ENCODE results near the gene ELP5.

ELP5 gene

GRCh38 chr17:7252176-7253043 lies at the start of gene ELP5:
Gene ELP5 (plus strand): TSS chr17:7252215. CDS start chr17:7252551, 336 bp downstream.
- DNase-seq = peak; percentile 70 to 77 (median 73)

GRCh38 chr17:7203391-7203790 lies 48.6 kb upstream of the ELP5 start:
- no peak for DNase-seq

GRCh38 chr17:7204336-7204735 lies 47.7 kb upstream of the ELP5 start:
- no peak for DNase-seq

- DNase-seq = peak; percentile 70 to 94 (median 85)
Measured at GRCh38 chr17:7204828-7205461, 47.1 kb upstream of the ELP5 start.

GRCh38 chr17:7205561-7205960 lies 46.5 kb upstream of the ELP5 start:
- DNase-seq = no peak

- DNase-seq = no peak
Measured at GRCh38 chr17:7207120-7208001, 44.7 kb upstream of the ELP5 start.

GRCh38 chr17:7208027-7208571 lies 43.9 kb upstream of the ELP5 start:
- no peak for DNase-seq

GRCh38 chr17:7208754-7209460 lies 43.1 kb upstream of the ELP5 start:
- no peak for DNase-seq

- DNase-seq = no peak
Measured at GRCh38 chr17:7211491-7212273, 40.3 kb upstream of the ELP5 start.

GRCh38 chr17:7213895-7214299 lies 38.1 kb upstream of the ELP5 start:
- peak in 1 of 4 experiments; percentile 72 for DNase-seq

- peak; percentile 95 to 99 (median 98) for DNase-seq
Measured at GRCh38 chr17:7214300-7215135, 37.5 kb upstream of the ELP5 start.

GRCh38 chr17:7215136-7215638 lies 36.8 kb upstream of the ELP5 start:
- DNase-seq = no peak

- peak in 1 of 4 experiments; percentile 15 for DNase-seq
Measured at GRCh38 chr17:7215652-7216180, 36.3 kb upstream of the ELP5 start.

- no peak for DNase-seq
Measured at GRCh38 chr17:7216242-7217112, 35.5 kb upstream of the ELP5 start.

GRCh38 chr17:7217113-7217987 lies 34.7 kb upstream of the ELP5 start:
- DNase-seq = no peak

GRCh38 chr17:7218166-7218565 lies 33.8 kb upstream of the ELP5 start:
- no peak for DNase-seq

- DNase-seq = no peak
Measured at GRCh38 chr17:7218758-7219157, 33.3 kb upstream of the ELP5 start.
